KOPT-K1 (cell line): Measurements from ENCODE around the gene MICAL2.

Source experiments
- H3K27ac ChIP-seq: fragments of 200-600 bp; sonication (generic); 2 replicates; pipeline ENCODE4 v1.5.1; 2016; ENCODE audit warnings: antibody characterized with exemption, mild to moderate bottlenecking, low read depth, low read length; ENCODE audit not compliant: poor library complexity, severe bottlenecking
- H3K36me3 ChIP-seq: fragments of 200-600 bp; sonication (generic); 2 replicates; pipeline ENCODE4 v1.5.1; 2017; ENCODE audit warnings: antibody characterized with exemption, mild to moderate bottlenecking, low read length, moderate library complexity; ENCODE audit not compliant: insufficient read depth
- H3K9me3 ChIP-seq: fragments of 200-600 bp; sonication (generic); 2 replicates; pipeline ENCODE4 v1.5.1; 2017; ENCODE audit warnings: antibody characterized with exemption, low read length, mild to moderate bottlenecking; ENCODE audit not compliant: insufficient read depth, poor library complexity, severe bottlenecking

The MICAL2 gene

GRCh38 chr11:12169822-12170221 lies 59.4 kb downstream of the MICAL2 start:
- Histone ChIP-seq H3K9me3 (no peaks in the 10 kb centered on the region), H3K27ac (no peak overlapping the region), H3K36me3 (no peaks in the 10 kb centered on the region)

GRCh38 chr11:12170501-12170900 lies 60.1 kb downstream of the MICAL2 start:
- H3K36me3 ChIP-seq: no peaks in the 10 kb centered on the region
- no peak overlapping the region for H3K27ac ChIP-seq
- H3K9me3 ChIP-seq: no peaks in the 10 kb centered on the region

- Histone ChIP-seq H3K27ac (no peak overlapping the region), H3K36me3 (no peaks in the 10 kb centered on the region), H3K9me3 (no peaks in the 10 kb centered on the region)
Observed at GRCh38 chr11:12170984-12171383, 60.6 kb downstream of the MICAL2 start.

- no peaks in the 10 kb centered on the region for H3K36me3 ChIP-seq
Observed at GRCh38 chr11:12171921-12172320, 61.5 kb downstream of the MICAL2 start.

GRCh38 chr11:12172493-12173013 lies 62.2 kb downstream of the MICAL2 start:
- no peaks in the 10 kb centered on the region for H3K9me3 ChIP-seq
- H3K27ac ChIP-seq: no peak overlapping the region
- H3K36me3 ChIP-seq: no peaks in the 10 kb centered on the region

More at GRCh38 chr11:12171921-12172320, 61.5 kb downstream of the MICAL2 start:
- H3K27ac ChIP-seq: no peak overlapping the region
- no peaks in the 10 kb centered on the region for H3K9me3 ChIP-seq

GRCh38 chr11:12173111-12173510 lies 62.7 kb downstream of the MICAL2 start:
- Histone ChIP-seq H3K27ac (no peak overlapping the region), H3K9me3 (no peaks in the 10 kb centered on the region), H3K36me3 (no peaks in the 10 kb centered on the region)

GRCh38 chr11:12174128-12174476 lies 63.7 kb downstream of the MICAL2 start:
- Histone ChIP-seq H3K9me3 (no peaks in the 10 kb centered on the region), H3K36me3 (no peaks in the 10 kb centered on the region), H3K27ac (no peak overlapping the region)

GRCh38 chr11:12174477-12175143 lies 64.2 kb downstream of the MICAL2 start:
- H3K36me3 ChIP-seq: no peaks in the 10 kb centered on the region
- H3K27ac ChIP-seq: no peak overlapping the region
- H3K9me3 ChIP-seq: no peaks in the 10 kb centered on the region

GRCh38 chr11:12175694-12176241 lies 65.4 kb downstream of the MICAL2 start:
- no peaks in the 10 kb centered on the region for H3K36me3 ChIP-seq
- H3K9me3 ChIP-seq: no peaks in the 10 kb centered on the region
- H3K27ac ChIP-seq: no peak overlapping the region

GRCh38 chr11:12176410-12176809 lies 66.0 kb downstream of the MICAL2 start:
- H3K9me3 ChIP-seq: no peaks in the 10 kb centered on the region
- no peaks in the 10 kb centered on the region for H3K36me3 ChIP-seq
- no peak overlapping the region for H3K27ac ChIP-seq

GRCh38 chr11:12177739-12178338 lies 67.4 kb downstream of the MICAL2 start:
- Histone ChIP-seq H3K27ac (no peak overlapping the region), H3K36me3 (no peaks in the 10 kb centered on the region), H3K9me3 (no peaks in the 10 kb centered on the region)

- H3K27ac ChIP-seq: no peak overlapping the region
- H3K36me3 ChIP-seq: no peaks in the 10 kb centered on the region
- no peaks in the 10 kb centered on the region for H3K9me3 ChIP-seq
Observed at GRCh38 chr11:12179019-12179418, 68.6 kb downstream of the MICAL2 start.

- no peaks in the 10 kb centered on the region for H3K9me3 ChIP-seq
- no peak overlapping the region for H3K27ac ChIP-seq
- no peaks in the 10 kb centered on the region for H3K36me3 ChIP-seq
Observed at GRCh38 chr11:12179531-12179930, 69.1 kb downstream of the MICAL2 start.

- Histone ChIP-seq H3K9me3 (no peaks in the 10 kb centered on the region), H3K36me3 (no peaks in the 10 kb centered on the region), H3K27ac (no peak overlapping the region)
Observed at GRCh38 chr11:12180257-12181205, 70.1 kb downstream of the MICAL2 start.

- Histone ChIP-seq H3K27ac (no peak overlapping the region), H3K36me3 (no peaks in the 10 kb centered on the region), H3K9me3 (no peaks in the 10 kb centered on the region)
Observed at GRCh38 chr11:12182302-12182675, 71.9 kb downstream of the MICAL2 start.
